Stimulated activated naive B cell treated with anti-CD40 and anti-IgM and Interleukin-4, amounts not matched to agents 10 μg/mL and 1 μg/mL and 100 μg/mL, for 72 hours (primary cell): ENCODE data around the gene RAB7A.

Experiments
- ATAC-seq, 2 donors: fragments of 150-1000 bp; cut with Tn5 transposase; replicated peaks; 2 replicates each; pipeline ENCODE4 v1.10.0; 2021; ENCODE audit warnings: moderate library complexity in 1 of 2
- DNase-seq: peaks from one replicate; pipeline ENCODE4 v3.0.0; 2021
- H3K27ac Mint-ChIP-seq: one replicate; pipeline ENCODE4 v1.8.0; 2022; ENCODE audit warnings: mild to moderate bottlenecking, mixed read lengths
- H3K27me3 Mint-ChIP-seq, 2 donors: one replicate each; pipeline ENCODE4 v1.8.0; 2022; ENCODE audit warnings: mixed read lengths in 2 of 2
- H3K36me3 Mint-ChIP-seq, 2 donors: one replicate each; pipeline ENCODE4 v1.8.0; 2022; ENCODE audit warnings: mixed read lengths in 2 of 2, mild to moderate bottlenecking in 1 of 2
- H3K4me1 Mint-ChIP-seq, 2 donors: one replicate each; pipeline ENCODE4 v1.8.0; 2022; ENCODE audit warnings: mixed read lengths in 2 of 2, mild to moderate bottlenecking in 1 of 2
- H3K4me3 Mint-ChIP-seq, 2 donors: one replicate each; pipeline ENCODE4 v1.8.0; 2022; ENCODE audit warnings: mild to moderate bottlenecking in 2 of 2, mixed read lengths in 2 of 2, moderate library complexity in 1 of 2
- H3K9me3 Mint-ChIP-seq, 2 donors: one replicate each; pipeline ENCODE4 v1.8.0; 2022; ENCODE audit warnings: mixed read lengths in 2 of 2, mild to moderate bottlenecking in 1 of 2

Gene RAB7A

GRCh38 chr3:128800241-128801187 is 74.5 kb downstream of the RAB7A start:
- DNase-seq: peak; percentile 47
- Mint-ChIP-seq H3K9me3 (peaks cover 0 to 3% of the 10 kb centered on the region in 2 donors), H3K27me3 (no peaks in the 10 kb centered on the region), H3K4me3 (peak overlapping the region; percentile 58 to 81), H3K27ac (peak overlapping the region; percentile 98), H3K4me1 (peaks cover 54 to 90% of the 10 kb centered on the region in 2 donors), H3K36me3 (peaks cover 53 to 69% of the 10 kb centered on the region in 2 donors)
- peak; percentile 43 to 47 for ATAC-seq

- H3K4me3 Mint-ChIP-seq: peak overlapping the region; percentile 57 to 73
- no peaks in the 10 kb centered on the region for H3K27me3 Mint-ChIP-seq
- no peak for DNase-seq
- H3K4me1 Mint-ChIP-seq: peaks cover 63 to 95% of the 10 kb centered on the region in 2 donors
- H3K27ac Mint-ChIP-seq: peak overlapping the region; percentile 98
- H3K36me3 Mint-ChIP-seq: peaks cover 58 to 75% of the 10 kb centered on the region in 2 donors
- H3K9me3 Mint-ChIP-seq: peaks cover 0 to 3% of the 10 kb centered on the region in 2 donors
- ATAC-seq: no peak
These were observed 75.9 kb downstream of the RAB7A start for GRCh38 chr3:128801779-128802380.

- Mint-ChIP-seq H3K36me3 (peaks cover 61 to 73% of the 10 kb centered on the region in 2 donors), H3K27ac (peak overlapping the region; percentile 91)
- DNase-seq: no peak
These were observed 77.3 kb downstream of the RAB7A start for GRCh38 chr3:128803307-128803706.

GRCh38 chr3:128804017-128804810 is 78.2 kb downstream of the RAB7A start:
- peaks cover 60 to 72% of the 10 kb centered on the region in 2 donors for H3K36me3 Mint-ChIP-seq
- peaks cover 0 to 3% of the 10 kb centered on the region in 2 donors for H3K9me3 Mint-ChIP-seq

More at GRCh38 chr3:128803307-128803706, 77.3 kb downstream of the RAB7A start:
- peaks cover 0 to 3% of the 10 kb centered on the region in 2 donors for H3K9me3 Mint-ChIP-seq
- H3K4me1 Mint-ChIP-seq: peaks cover 67 to 92% of the 10 kb centered on the region in 2 donors
- ATAC-seq: peak; percentile 12 to 16
- H3K4me3 Mint-ChIP-seq: peak overlapping the region; percentile 69 to 76
- H3K27me3 Mint-ChIP-seq: no peaks in the 10 kb centered on the region

GRCh38 chr3:128804811-128805155 is 78.8 kb downstream of the RAB7A start:
- DNase-seq (no peak), ATAC-seq (no peak)
- Mint-ChIP-seq H3K4me1 (peaks cover 62 to 91% of the 10 kb centered on the region in 2 donors), H3K4me3 (peak overlapping the region; percentile 21 to 25), H3K9me3 (peaks cover 0 to 3% of the 10 kb centered on the region in 2 donors), H3K27me3 (no peaks in the 10 kb centered on the region), H3K27ac (peak overlapping the region; percentile 97), H3K36me3 (peaks cover 59 to 72% of the 10 kb centered on the region in 2 donors)

More at GRCh38 chr3:128804017-128804810, 78.2 kb downstream of the RAB7A start:
- peak overlapping the region; percentile 97 for H3K27ac Mint-ChIP-seq
- peak overlapping the region; percentile 41 to 69 for H3K4me3 Mint-ChIP-seq
- peak; percentile 82 for DNase-seq
- H3K27me3 Mint-ChIP-seq: no peaks in the 10 kb centered on the region
- ATAC-seq: peak; percentile 81 to 87
- H3K4me1 Mint-ChIP-seq: peaks cover 65 to 92% of the 10 kb centered on the region in 2 donors

GRCh38 chr3:128805772-128806171 is 79.8 kb downstream of the RAB7A start:
- H3K27me3 Mint-ChIP-seq: no peaks in the 10 kb centered on the region
- H3K9me3 Mint-ChIP-seq: peaks cover 0 to 3% of the 10 kb centered on the region in 2 donors
- peaks cover 54 to 82% of the 10 kb centered on the region in 2 donors for H3K4me1 Mint-ChIP-seq
- ATAC-seq: peak; percentile 27 to 36
- H3K36me3 Mint-ChIP-seq: peaks cover 57 to 69% of the 10 kb centered on the region in 2 donors
- DNase-seq: no peak
- H3K4me3 Mint-ChIP-seq: peak overlapping the region; percentile 57 to 74
- H3K27ac Mint-ChIP-seq: peak overlapping the region; percentile 97

- ATAC-seq (peak; percentile 60 to 64), DNase-seq (peak; percentile 61)
- peaks cover 0 to 3% of the 10 kb centered on the region in 2 donors for H3K9me3 Mint-ChIP-seq
- peaks cover 50 to 73% of the 10 kb centered on the region in 2 donors for H3K4me1 Mint-ChIP-seq
- no peaks in the 10 kb centered on the region for H3K27me3 Mint-ChIP-seq
- peak overlapping the region; percentile 97 for H3K27ac Mint-ChIP-seq
- H3K36me3 Mint-ChIP-seq: peaks cover 53 to 73% of the 10 kb centered on the region in 2 donors
- peak overlapping the region in 1 of 2 donors; percentile 52 for H3K4me3 Mint-ChIP-seq
These were observed 80.6 kb downstream of the RAB7A start for GRCh38 chr3:128806588-128806987.

- Mint-ChIP-seq H3K27me3 (no peaks in the 10 kb centered on the region), H3K9me3 (no peaks in the 10 kb centered on the region), H3K36me3 (peaks cover 48 to 70% of the 10 kb centered on the region in 2 donors), H3K4me3 (no peak overlapping the region), H3K4me1 (peaks cover 44 to 66% of the 10 kb centered on the region in 2 donors), H3K27ac (peak overlapping the region; percentile 97)
- ATAC-seq (no peak), DNase-seq (no peak)
These were observed 81.3 kb downstream of the RAB7A start for GRCh38 chr3:128807186-128807830.

GRCh38 chr3:128808672-128809071 is 82.7 kb downstream of the RAB7A start:
- peaks cover 55 to 83% of the 10 kb centered on the region in 2 donors for H3K36me3 Mint-ChIP-seq
- no peaks in the 10 kb centered on the region for H3K27me3 Mint-ChIP-seq
- DNase-seq: no peak
- H3K9me3 Mint-ChIP-seq: no peaks in the 10 kb centered on the region
- peaks cover 46 to 68% of the 10 kb centered on the region in 2 donors for H3K4me1 Mint-ChIP-seq
- H3K4me3 Mint-ChIP-seq: no peak overlapping the region
- H3K27ac Mint-ChIP-seq: peak overlapping the region; percentile 59
- no peak for ATAC-seq

GRCh38 chr3:128813097-128813496 is 87.1 kb downstream of the RAB7A start:
- Mint-ChIP-seq H3K27ac (peak overlapping the region; percentile 89), H3K27me3 (no peaks in the 10 kb centered on the region), H3K4me3 (no peak overlapping the region), H3K36me3 (peaks cover 55 to 86% of the 10 kb centered on the region in 2 donors), H3K9me3 (no peaks in the 10 kb centered on the region), H3K4me1 (peaks cover 18 to 35% of the 10 kb centered on the region in 2 donors)
- no peak for DNase-seq
- peak; percentile 71 to 76 for ATAC-seq

- peaks cover 60 to 87% of the 10 kb centered on the region in 2 donors for H3K36me3 Mint-ChIP-seq
- no peak for ATAC-seq
- no peaks in the 10 kb centered on the region for H3K27me3 Mint-ChIP-seq
- peak overlapping the region; percentile 48 for H3K27ac Mint-ChIP-seq
- H3K4me1 Mint-ChIP-seq: peaks cover 16 to 27% of the 10 kb centered on the region in 2 donors
- H3K9me3 Mint-ChIP-seq: peaks cover 0 to 2% of the 10 kb centered on the region in 2 donors
- H3K4me3 Mint-ChIP-seq: no peak overlapping the region
- no peak for DNase-seq
These were observed 88.1 kb downstream of the RAB7A start for GRCh38 chr3:128814060-128814459.

GRCh38 chr3:128814519-128815317 is 88.7 kb downstream of the RAB7A start:
- no peaks in the 10 kb centered on the region for H3K27me3 Mint-ChIP-seq
- H3K27ac Mint-ChIP-seq: peak overlapping the region; percentile 48

More at GRCh38 chr3:128814519-128815317, 88.7 kb downstream of the RAB7A start:
- no peak for ATAC-seq
- no peak overlapping the region for H3K4me3 Mint-ChIP-seq
- peaks cover 12 to 21% of the 10 kb centered on the region in 2 donors for H3K4me1 Mint-ChIP-seq
- H3K9me3 Mint-ChIP-seq: peaks cover 0 to 2% of the 10 kb centered on the region in 2 donors
- no peak for DNase-seq
- peaks cover 60 to 85% of the 10 kb centered on the region in 2 donors for H3K36me3 Mint-ChIP-seq
